Medulla oblongata (tissue), 1 donor: ENCODE results near the gene SNAPC5.

Source experiments
- DNase-seq: peaks from one replicate; pipeline ENCODE4 v3.0.0-alpha.2; 2015; ENCODE audit errors: extremely low spot score

Gene SNAPC5

GRCh38 chr15:66459818-66460615, 37.5 kb downstream of the SNAPC5 start:
- DNase-seq: no peak

GRCh38 chr15:66456211-66456610, 41.4 kb downstream of the SNAPC5 start:
- no peak for DNase-seq

- no peak for DNase-seq
Observed at GRCh38 chr15:66454143-66454542, 43.4 kb downstream of the SNAPC5 start.

GRCh38 chr15:66452971-66453580, 44.5 kb downstream of the SNAPC5 start:
- peak; percentile 67 for DNase-seq

DNA sequence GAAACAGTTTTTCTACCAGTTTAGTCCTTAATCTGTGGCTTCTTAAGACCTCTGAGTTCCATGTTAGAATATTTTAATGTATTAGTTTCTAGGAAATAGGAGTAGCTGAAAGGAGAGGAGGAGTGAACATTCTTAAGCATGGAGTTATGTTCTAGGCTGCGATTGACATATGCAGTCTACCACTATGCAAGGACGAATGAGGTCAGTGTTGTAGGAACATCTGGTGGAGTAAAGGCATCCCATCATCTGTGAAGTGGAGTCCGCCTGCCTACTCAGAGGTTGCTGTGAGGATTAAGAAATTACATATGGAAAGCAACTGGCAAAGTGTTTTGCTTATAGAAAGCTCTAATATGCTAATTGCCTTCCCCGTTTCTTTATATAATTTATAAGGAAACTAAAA, 45.1 kb downstream of the SNAPC5 start:
- no peak for DNase-seq
